ENCODE results near the gene PNPLA5. TPM values are rescaled to one million over a fixed set of nuclear protein-coding genes. Genes with fewer than 3 reads are reported as not detected.

PNPLA5 gene
- total RNA-seq, 1 donor from 2014 or later = not detected

DNA sequence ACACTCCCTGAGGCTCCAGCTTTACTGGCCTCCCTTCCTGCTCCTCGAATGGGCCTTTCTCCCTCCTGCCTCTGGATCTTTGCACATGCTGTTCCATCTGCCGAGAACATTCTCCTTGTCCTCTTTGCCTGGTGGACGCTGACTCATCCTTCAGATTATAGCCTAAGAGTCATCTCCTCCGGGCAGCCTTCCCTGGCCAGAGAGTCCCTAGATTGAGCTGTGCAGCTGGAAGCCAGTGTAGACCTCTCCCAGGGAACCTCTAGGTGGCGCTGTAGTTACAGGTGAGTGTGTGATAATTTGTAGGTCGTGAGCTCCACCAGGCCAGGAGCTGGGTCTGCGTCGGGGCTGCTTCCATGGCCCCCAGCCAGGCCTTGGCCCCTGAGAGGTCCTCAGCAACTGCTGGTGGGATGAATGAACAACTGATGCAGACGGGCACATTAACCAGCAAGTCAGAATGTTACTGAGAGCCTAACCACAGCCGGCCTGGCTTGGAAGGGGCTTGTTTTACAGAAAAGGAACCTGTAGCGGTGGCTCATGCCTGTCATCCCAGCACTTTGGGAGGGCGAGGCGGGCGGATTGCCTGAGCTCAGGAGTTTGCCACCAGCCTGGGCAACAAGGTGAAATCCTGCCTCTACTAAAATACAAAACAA is 8.7 kb downstream of the PNPLA5 start:
- no peaks in the 10 kb centered on the region for H3K9me3 Mint-ChIP-seq (ENCODE audit: unreplicated experiment)
- TF ChIP-seq, protein P1, sequence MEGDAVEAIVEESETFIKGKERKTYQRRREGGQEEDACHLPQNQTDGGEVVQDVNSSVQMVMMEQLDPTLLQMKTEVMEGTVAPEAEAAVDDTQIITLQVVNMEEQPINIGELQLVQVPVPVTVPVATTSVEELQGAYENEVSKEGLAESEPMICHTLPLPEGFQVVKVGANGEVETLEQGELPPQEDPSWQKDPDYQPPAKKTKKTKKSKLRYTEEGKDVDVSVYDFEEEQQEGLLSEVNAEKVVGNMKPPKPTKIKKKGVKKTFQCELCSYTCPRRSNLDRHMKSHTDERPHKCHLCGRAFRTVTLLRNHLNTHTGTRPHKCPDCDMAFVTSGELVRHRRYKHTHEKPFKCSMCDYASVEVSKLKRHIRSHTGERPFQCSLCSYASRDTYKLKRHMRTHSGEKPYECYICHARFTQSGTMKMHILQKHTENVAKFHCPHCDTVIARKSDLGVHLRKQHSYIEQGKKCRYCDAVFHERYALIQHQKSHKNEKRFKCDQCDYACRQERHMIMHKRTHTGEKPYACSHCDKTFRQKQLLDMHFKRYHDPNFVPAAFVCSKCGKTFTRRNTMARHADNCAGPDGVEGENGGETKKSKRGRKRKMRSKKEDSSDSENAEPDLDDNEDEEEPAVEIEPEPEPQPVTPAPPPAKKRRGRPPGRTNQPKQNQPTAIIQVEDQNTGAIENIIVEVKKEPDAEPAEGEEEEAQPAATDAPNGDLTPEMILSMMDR (IDR thresholded peaks at IDR 0.05; ENCODE audit: partially characterized antibody, unreplicated experiment) = peak; percentile 78
- DNase-seq = peak; percentile 62
- no peak overlapping the region for H3K27ac Mint-ChIP-seq (ENCODE audit: unreplicated experiment)
- no peaks in the 10 kb centered on the region for H3K4me1 Mint-ChIP-seq (ENCODE audit: low read depth, unreplicated experiment)
- H3K4me3 Mint-ChIP-seq (ENCODE audit: unreplicated experiment) = no peak overlapping the region
- H3K27me3 Mint-ChIP-seq (ENCODE audit: unreplicated experiment) = peaks cover 10% of the 10 kb centered on the region
- no peaks in the 10 kb centered on the region for H3K36me3 Mint-ChIP-seq (ENCODE audit: unreplicated experiment)

DNA sequence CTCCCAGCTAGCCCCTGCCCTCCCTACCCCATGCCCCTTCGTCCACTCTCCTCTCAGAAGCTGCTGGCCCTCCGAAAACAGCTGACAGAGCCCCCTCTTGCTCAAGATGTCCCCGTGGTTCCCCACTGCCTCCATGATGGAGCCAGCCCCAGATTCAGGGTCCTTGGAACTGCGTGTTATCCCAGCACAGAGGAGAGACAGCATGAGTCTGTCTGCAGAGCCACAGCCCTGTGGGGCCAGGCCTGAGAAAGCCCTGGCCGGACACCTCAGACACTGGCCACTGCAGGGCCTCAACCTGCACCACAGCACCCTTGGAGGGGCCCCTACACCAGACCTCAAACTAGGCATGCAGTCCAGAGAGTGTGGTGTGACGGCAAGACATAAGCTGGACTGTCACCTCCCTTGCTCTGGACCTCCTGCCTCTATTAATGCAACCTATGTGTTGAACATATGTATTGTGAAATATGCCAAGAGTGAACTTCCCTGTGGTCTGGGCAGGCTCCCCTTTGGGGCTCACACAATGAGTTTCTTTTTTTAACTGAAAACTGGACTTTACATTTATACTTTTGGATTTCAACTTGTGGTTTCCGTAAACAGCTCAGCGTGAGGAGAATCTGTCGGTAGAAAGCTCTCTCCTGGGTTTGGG is 9.6 kb downstream of the PNPLA5 start:
- no peak for DNase-seq
- H3K4me1 Mint-ChIP-seq (ENCODE audit: low read depth, unreplicated experiment) = no peaks in the 10 kb centered on the region
- TF ChIP-seq, protein P1 (IDR thresholded peaks at IDR 0.05; ENCODE audit: partially characterized antibody, unreplicated experiment) = no peak
- H3K9me3 Mint-ChIP-seq (ENCODE audit: unreplicated experiment) = no peaks in the 10 kb centered on the region
- H3K36me3 Mint-ChIP-seq (ENCODE audit: unreplicated experiment) = no peaks in the 10 kb centered on the region
- H3K27ac Mint-ChIP-seq (ENCODE audit: unreplicated experiment) = no peak overlapping the region
- no peak overlapping the region for H3K4me3 Mint-ChIP-seq (ENCODE audit: unreplicated experiment)
- H3K27me3 Mint-ChIP-seq (ENCODE audit: unreplicated experiment) = peaks cover 10% of the 10 kb centered on the region

DNA sequence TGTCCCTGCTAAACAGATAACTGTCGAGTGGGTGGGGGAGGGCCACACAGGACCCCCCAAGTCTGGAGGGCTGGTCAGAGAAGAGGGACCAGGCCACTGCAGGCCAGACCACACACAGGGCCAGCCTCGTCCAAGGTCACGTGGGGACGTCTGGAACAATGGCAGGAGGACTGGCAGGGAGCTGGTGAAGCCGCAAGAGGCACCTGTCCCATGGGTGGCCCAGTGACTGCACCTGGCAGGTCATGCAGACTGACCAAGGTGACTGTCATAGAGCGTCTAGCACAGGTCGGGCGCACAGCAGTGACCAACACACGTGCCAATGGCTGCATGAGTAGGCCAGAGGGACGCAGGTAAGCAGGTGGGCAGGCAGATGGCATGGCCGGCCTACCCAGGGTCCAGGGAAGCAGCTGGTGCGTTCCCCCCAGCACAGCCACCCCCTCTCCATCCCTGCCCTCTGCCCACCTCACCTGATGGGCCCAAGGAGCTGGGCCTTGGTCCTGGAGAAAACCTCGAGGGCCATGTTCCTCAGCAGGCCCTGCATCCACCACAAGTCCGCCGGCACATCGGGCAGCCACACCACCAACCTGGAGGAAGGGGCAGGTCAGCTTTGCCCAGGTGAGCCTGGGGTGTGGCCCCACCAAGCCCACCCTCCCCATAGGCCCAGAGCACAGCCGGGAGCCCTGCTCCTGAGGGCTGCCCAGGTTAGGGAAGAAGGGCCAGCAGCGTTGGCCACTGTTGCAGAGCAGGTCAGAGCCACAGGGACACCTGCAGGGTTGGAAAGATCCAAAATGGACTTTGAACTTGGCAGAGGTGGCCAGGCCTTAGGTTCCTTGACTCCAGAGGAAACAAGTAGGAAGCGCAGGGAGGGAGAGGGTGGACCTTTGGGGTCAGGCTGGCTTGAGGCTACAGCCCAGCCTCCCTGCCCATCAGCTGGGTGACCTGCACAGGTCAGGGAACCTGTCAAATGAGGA is 10.4 kb downstream of the PNPLA5 start:
- H3K9me3 Mint-ChIP-seq (ENCODE audit: unreplicated experiment) = no peaks in the 10 kb centered on the region
- no peaks in the 10 kb centered on the region for H3K36me3 Mint-ChIP-seq (ENCODE audit: unreplicated experiment)
- TF ChIP-seq, protein P1 (IDR thresholded peaks at IDR 0.05; ENCODE audit: partially characterized antibody, unreplicated experiment) = no peak
- H3K4me3 Mint-ChIP-seq (ENCODE audit: unreplicated experiment) = no peak overlapping the region
- H3K27ac Mint-ChIP-seq (ENCODE audit: unreplicated experiment) = no peak overlapping the region
- DNase-seq = no peak
- peaks cover 7% of the 10 kb centered on the region for H3K27me3 Mint-ChIP-seq (ENCODE audit: unreplicated experiment)
- no peaks in the 10 kb centered on the region for H3K4me1 Mint-ChIP-seq (ENCODE audit: low read depth, unreplicated experiment)

DNA sequence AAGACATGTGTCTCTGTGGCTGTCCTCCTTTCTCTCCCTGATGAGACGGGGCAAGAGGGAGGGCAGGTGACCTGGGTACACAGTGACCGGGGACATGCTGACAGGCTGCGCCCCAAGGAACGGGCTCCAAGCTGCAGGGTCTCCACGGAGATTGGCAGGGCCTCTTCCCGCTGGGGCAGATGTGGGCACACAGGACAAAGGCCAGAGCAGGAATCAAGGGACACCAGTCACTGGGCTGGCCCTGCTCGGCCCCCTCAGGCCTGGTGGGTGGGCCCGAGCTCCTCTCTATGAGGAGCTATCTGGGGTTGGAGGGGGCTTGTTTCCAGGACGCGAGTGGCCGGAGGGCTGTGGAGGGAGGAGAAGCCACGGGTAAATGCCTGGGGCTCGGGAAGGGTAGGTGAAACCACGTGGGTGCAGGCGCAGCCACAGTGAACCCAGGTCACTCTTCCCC is 11.2 kb downstream of the PNPLA5 start:
- peaks cover 9% of the 10 kb centered on the region for H3K27me3 Mint-ChIP-seq (ENCODE audit: unreplicated experiment)
- no peak overlapping the region for H3K4me3 Mint-ChIP-seq (ENCODE audit: unreplicated experiment)
- no peak for DNase-seq

More for the DNA sequence above, 11.2 kb downstream of the PNPLA5 start:
- Mint-ChIP-seq H3K27ac (ENCODE audit: unreplicated experiment) (no peak overlapping the region), H3K4me1 (ENCODE audit: low read depth, unreplicated experiment) (peaks cover 4% of the 10 kb centered on the region), H3K36me3 (ENCODE audit: unreplicated experiment) (no peaks in the 10 kb centered on the region), H3K9me3 (ENCODE audit: unreplicated experiment) (no peaks in the 10 kb centered on the region)
- TF ChIP-seq, protein P1 (IDR thresholded peaks at IDR 0.05; ENCODE audit: partially characterized antibody, unreplicated experiment) = no peak
